Ishikawa (cell line): ENCODE results near the gene BCL2L11.

Experiments
- CEBPB ChIP-seq: IDR thresholded peaks from 2 replicates; pipeline ENCODE4 v1.6.1; 2012
- CREB1 ChIP-seq: IDR thresholded peaks from 2 replicates; pipeline ENCODE4 v1.6.1; 2012; ENCODE audit warnings: low read depth
- EGR1 ChIP-seq: IDR thresholded peaks from 2 replicates; pipeline ENCODE4 v1.6.1; 2012
- EP300 ChIP-seq: IDR thresholded peaks from 2 replicates; pipeline ENCODE4 v1.6.1; 2012; ENCODE audit warnings: borderline replicate concordance
- FOXM1 ChIP-seq: IDR thresholded peaks from 2 replicates; pipeline ENCODE4 v1.6.1; 2012; ENCODE audit warnings: low read depth, borderline replicate concordance
- MAX ChIP-seq: IDR thresholded peaks from 2 replicates; pipeline ENCODE4 v1.6.1; 2012
- NFIC ChIP-seq: IDR thresholded peaks from 2 replicates; pipeline ENCODE4 v1.6.1; 2012
- RAD21 ChIP-seq: IDR thresholded peaks from 2 replicates; pipeline ENCODE4 v1.6.1; 2012; ENCODE audit warnings: low read depth
- REST ChIP-seq: IDR thresholded peaks from 2 replicates; pipeline ENCODE4 v1.6.1; 2012; ENCODE audit warnings: low read depth, mild to moderate bottlenecking
- TAF1 ChIP-seq: IDR thresholded peaks from 2 replicates; pipeline ENCODE4 v1.6.1; 2012; ENCODE audit warnings: low read depth, mild to moderate bottlenecking
- TCF12 ChIP-seq: IDR thresholded peaks from 2 replicates; pipeline ENCODE4 v1.6.1; 2012; ENCODE audit warnings: low read depth
- TEAD4 ChIP-seq: IDR thresholded peaks from 2 replicates; pipeline ENCODE4 v1.6.1; 2012
- USF1 ChIP-seq: IDR thresholded peaks from 2 replicates; pipeline ENCODE4 v1.6.1; 2012
- YY1 ChIP-seq: IDR thresholded peaks from 2 replicates; pipeline ENCODE4 v1.6.1; 2012; ENCODE audit warnings: low read depth
- ZBTB7A ChIP-seq: IDR thresholded peaks from 2 replicates; pipeline ENCODE4 v1.6.1; 2012; ENCODE audit warnings: low read depth

The BCL2L11 gene

GRCh38 chr2:111178730-111179405, 58.2 kb downstream of the BCL2L11 start:
- no peak for TF ChIP-seq FOXM1
- TF ChIP-seq REST: no peak
- TF ChIP-seq ZBTB7A: no peak
- no peak for TF ChIP-seq EP300
- TF ChIP-seq MAX: no peak
- no peak for TF ChIP-seq RAD21
- TF ChIP-seq CEBPB: no peak
- no peak for TF ChIP-seq TAF1

- TF ChIP-seq REST: no peak
- no peak for TF ChIP-seq EP300
- no peak for TF ChIP-seq EGR1
- TF ChIP-seq CREB1: no peak
- no peak for TF ChIP-seq CEBPB
- no peak for TF ChIP-seq TAF1
- no peak for TF ChIP-seq FOXM1
- no peak for TF ChIP-seq RAD21
- TF ChIP-seq NFIC: no peak
- TF ChIP-seq MAX: no peak
These were observed 61.4 kb downstream of the BCL2L11 start for GRCh38 chr2:111182121-111182520.

DNA sequence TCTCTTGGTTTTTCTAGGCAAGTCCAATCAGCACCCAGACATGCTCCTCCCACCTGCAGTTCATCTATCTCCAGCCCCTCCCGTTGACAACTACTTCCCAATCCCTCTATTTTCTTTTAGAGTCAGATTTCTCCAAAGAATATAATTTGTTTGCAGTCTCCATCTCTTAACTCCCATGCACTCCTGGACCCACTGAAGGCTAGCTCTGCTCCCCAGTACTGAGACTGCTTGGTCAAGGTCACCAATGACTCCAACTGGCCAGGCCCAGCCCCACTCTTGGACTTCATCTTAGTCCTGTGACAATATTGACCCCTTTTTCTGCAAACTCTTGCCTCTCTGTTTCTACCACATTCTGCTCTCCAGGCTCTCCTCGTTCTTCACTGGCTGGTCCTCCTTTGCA, 62.0 kb downstream of the BCL2L11 start:
- TF ChIP-seq RAD21 (no peak), CEBPB (no peak), EP300 (no peak), YY1 (no peak), NFIC (no peak), TEAD4 (no peak), USF1 (no peak), REST (no peak), TCF12 (no peak), MAX (no peak), EGR1 (no peak), TAF1 (no peak), FOXM1 (no peak), ZBTB7A (no peak), CREB1 (no peak)

- no peak for TF ChIP-seq USF1
- no peak for TF ChIP-seq NFIC
- no peak for TF ChIP-seq FOXM1
- TF ChIP-seq TEAD4: no peak
These were observed 64.1 kb downstream of the BCL2L11 start for GRCh38 chr2:111184725-111185310.
